Vagina (tissue), 2 donors: Measurements from ENCODE around the gene TSTD1.

Experiments
- POLR2AphosphoS5 ChIP-seq, 2 donors: sonication (generic); formaldehyde crosslinking; IDR thresholded peaks; one replicate each; pipeline ENCODE4 v1.9.0; 2017; ENCODE audit warnings: antibody characterized with exemption in 2 of 2, mild to moderate bottlenecking in 2 of 2, low read depth in 1 of 2; ENCODE audit not compliant: insufficient read depth in 1 of 2
- TF ChIP-seq, protein P1 (sequence below), 3 experiments: fragments of 450-650 bp in 2 of 3; fragments of 200-600 bp in 1 of 3; sonication (generic) in 1 of 3; IDR thresholded peaks; one replicate each; pipeline ENCODE4 v1.5.1; 2017 to 2019; ENCODE audit warnings: antibody characterized with exemption in 3 of 3, mild to moderate bottlenecking in 2 of 3, moderate library complexity in 2 of 3

DNA sequence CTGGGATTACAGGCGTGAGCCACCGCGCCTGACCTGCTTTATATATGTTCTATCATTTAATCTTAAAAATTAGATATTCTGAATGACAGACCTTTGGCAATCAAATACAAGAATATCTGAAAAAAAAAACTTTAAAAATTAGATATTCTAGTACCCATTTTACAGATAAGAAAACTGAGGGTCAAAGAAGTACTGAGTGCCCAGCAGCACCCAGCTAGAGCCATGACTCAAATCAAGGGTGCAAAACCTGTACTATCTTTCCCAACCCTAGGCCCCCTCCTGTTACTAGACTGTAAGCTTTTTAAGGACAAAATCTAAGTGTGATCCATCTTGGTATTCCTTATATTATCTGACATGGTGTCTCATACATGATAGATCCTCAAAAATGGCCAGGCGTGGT, 22.7 kb upstream of the TSTD1 start:
- TF ChIP-seq, protein P1, sequence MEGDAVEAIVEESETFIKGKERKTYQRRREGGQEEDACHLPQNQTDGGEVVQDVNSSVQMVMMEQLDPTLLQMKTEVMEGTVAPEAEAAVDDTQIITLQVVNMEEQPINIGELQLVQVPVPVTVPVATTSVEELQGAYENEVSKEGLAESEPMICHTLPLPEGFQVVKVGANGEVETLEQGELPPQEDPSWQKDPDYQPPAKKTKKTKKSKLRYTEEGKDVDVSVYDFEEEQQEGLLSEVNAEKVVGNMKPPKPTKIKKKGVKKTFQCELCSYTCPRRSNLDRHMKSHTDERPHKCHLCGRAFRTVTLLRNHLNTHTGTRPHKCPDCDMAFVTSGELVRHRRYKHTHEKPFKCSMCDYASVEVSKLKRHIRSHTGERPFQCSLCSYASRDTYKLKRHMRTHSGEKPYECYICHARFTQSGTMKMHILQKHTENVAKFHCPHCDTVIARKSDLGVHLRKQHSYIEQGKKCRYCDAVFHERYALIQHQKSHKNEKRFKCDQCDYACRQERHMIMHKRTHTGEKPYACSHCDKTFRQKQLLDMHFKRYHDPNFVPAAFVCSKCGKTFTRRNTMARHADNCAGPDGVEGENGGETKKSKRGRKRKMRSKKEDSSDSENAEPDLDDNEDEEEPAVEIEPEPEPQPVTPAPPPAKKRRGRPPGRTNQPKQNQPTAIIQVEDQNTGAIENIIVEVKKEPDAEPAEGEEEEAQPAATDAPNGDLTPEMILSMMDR (IDR thresholded peaks at IDR 0.05), result no peak
- TF ChIP-seq POLR2AphosphoS5 (IDR thresholded peaks at IDR 0.05; ENCODE audit: insufficient read depth in 1 of 2, low read depth in 1 of 2), result no peak
